Measurements from ENCODE around the gene ZNF462. TPM values are rescaled to one million over a fixed set of nuclear protein-coding genes. Genes with fewer than 3 reads are reported as not detected.
"Not testable (repeated sequence)": the region's sequence is repeated elsewhere in the genome, so short reads cannot be mapped to it uniquely, and the experiment has no call there.

ZNF462 gene
- total and polyA plus RNA-seq, 2 donors, result 2.0 to 6.6 TPM

DNA sequence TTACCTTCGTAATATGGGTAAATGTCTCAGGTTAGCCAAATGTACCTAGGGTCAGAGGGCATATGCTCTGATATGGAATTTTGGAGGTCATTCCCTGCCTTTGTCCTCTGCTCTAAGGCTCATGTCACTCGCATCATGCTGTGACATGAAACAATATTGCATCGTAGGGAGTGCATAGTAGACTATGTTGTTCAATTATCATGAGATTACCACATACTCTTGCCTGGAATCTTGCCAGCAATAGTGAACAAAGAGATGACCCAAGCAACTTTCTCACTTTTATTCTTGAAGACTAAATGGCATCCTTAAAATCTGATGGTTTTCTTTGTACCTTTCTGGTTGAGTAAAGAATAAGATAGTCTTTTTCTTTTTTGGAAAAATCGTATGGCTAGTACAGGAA, 27.6 kb downstream of the ZNF462 start:
- Histone ChIP-seq H3K4me1 (ENCODE audit: control insufficient read depth in 2 of 2, insufficient read depth in 2 of 2, low read length in 2 of 2) (no peaks in the 10 kb centered on the region), H3K27ac (ENCODE audit: low read depth in 1 of 2, low read length in 1 of 2) (no peak overlapping the region), H3K4me3 (ENCODE audit: low read length in 2 of 2) (no peak overlapping the region), H3K27me3 (ENCODE audit: control insufficient read depth in 2 of 2, insufficient read depth in 1 of 2, low read length in 1 of 2) (no peaks in the 10 kb centered on the region), H3K9me3 (ENCODE audit: control insufficient read depth in 2 of 2, insufficient read depth in 1 of 2, low read length in 1 of 2) (no peaks in the 10 kb centered on the region), H3K36me3 (ENCODE audit: control insufficient read depth in 2 of 2, insufficient read depth in 2 of 2, low read length in 1 of 2) (no peaks in the 10 kb centered on the region)
- no peak for DNase-seq (ENCODE audit: low read depth in 6 of 9, low spot score in 9 of 9)
- 96% methylated on average over 4 of the region's 4 CpGs for WGBS

DNA sequence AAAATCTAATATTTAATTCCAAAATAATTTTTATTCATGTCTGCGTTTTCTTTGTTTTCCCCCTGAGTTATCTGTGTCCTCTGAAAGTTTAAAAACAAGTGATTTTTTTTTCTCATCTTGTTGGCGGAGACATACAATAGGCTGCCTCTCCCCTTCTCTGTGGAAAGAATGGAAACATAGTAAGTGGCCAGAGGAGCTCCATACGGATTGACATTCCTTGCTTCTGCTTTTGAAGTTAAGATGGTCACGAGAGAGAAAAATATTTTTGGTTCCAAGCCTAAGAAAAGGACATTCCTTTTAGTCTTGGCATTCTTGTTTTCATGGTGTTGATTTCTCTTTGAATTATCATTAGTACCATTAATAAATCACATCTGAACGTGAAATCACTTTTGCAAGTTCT, 28.3 kb downstream of the ZNF462 start:
- Histone ChIP-seq H3K9me3 (ENCODE audit: control insufficient read depth in 2 of 2, insufficient read depth in 1 of 2, low read length in 1 of 2) (no peaks in the 10 kb centered on the region), H3K36me3 (ENCODE audit: control insufficient read depth in 2 of 2, insufficient read depth in 2 of 2, low read length in 1 of 2) (no peaks in the 10 kb centered on the region), H3K27me3 (ENCODE audit: control insufficient read depth in 2 of 2, insufficient read depth in 1 of 2, low read length in 1 of 2) (no peaks in the 10 kb centered on the region), H3K4me1 (ENCODE audit: control insufficient read depth in 2 of 2, insufficient read depth in 2 of 2, low read length in 2 of 2) (no peaks in the 10 kb centered on the region), H3K27ac (ENCODE audit: low read depth in 1 of 2, low read length in 1 of 2) (no peak overlapping the region), H3K4me3 (ENCODE audit: low read length in 2 of 2) (no peak overlapping the region)
- WGBS, result 93% methylated on average over 5 of the region's 5 CpGs
- DNase-seq (ENCODE audit: low read depth in 6 of 9, low spot score in 9 of 9), result no peak

DNA sequence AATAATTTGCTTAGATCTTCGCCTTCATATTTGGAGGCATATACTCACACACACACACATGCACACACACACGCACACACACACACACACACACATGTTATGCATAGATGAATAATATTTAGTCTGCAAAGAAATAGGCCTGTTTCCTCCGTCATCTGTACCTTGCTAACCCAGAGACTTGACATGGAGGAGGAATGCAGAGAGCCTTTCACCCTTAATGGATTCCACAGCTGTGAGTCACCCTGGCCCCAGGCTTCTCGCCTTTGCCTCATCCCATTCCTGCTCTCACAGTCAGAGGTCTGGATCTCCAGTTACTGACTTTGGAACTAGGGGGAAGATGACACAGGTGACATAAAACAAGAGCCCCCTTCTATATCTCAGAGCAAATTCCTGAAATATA, 29.7 kb downstream of the ZNF462 start:
- DNase-seq (ENCODE audit: low read depth in 6 of 9, low spot score in 9 of 9), result no peak
- H3K27me3 ChIP-seq (ENCODE audit: control insufficient read depth in 2 of 2, insufficient read depth in 1 of 2, low read length in 1 of 2), result no peaks in the 10 kb centered on the region
- H3K4me1 ChIP-seq (ENCODE audit: control insufficient read depth in 2 of 2, insufficient read depth in 2 of 2, low read length in 2 of 2), result no peaks in the 10 kb centered on the region
- no peaks in the 10 kb centered on the region for H3K36me3 ChIP-seq (ENCODE audit: control insufficient read depth in 2 of 2, insufficient read depth in 2 of 2, low read length in 1 of 2)
- 97% methylated on average over 4 of the region's 4 CpGs for WGBS
- H3K27ac ChIP-seq (ENCODE audit: low read depth in 1 of 2, low read length in 1 of 2), result no peak overlapping the region
- no peak overlapping the region for H3K4me3 ChIP-seq (ENCODE audit: low read length in 2 of 2)
- H3K9me3 ChIP-seq (ENCODE audit: control insufficient read depth in 2 of 2, insufficient read depth in 1 of 2, low read length in 1 of 2), result no peaks in the 10 kb centered on the region

DNA sequence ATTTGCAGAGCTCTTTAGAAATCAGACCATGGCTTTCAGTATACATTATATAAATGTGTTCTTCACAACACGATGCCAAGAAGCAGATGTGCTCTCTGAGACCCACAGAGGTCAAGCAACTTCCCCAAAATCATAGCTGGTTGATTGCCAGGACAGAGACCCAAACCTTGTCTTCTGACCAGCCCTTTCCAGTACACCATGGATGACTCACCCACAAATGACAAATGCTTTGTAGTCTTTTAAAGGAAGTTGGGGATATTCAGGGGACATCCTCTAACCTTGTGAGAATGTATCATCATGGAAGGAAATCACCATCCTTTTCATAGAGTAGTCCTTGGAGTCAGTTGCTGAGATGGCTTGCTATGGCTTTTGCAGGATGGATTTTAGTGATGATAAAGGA, 30.1 kb downstream of the ZNF462 start:
- Histone ChIP-seq H3K36me3 (ENCODE audit: control insufficient read depth in 2 of 2, insufficient read depth in 2 of 2, low read length in 1 of 2) (no peaks in the 10 kb centered on the region), H3K27me3 (ENCODE audit: control insufficient read depth in 2 of 2, insufficient read depth in 1 of 2, low read length in 1 of 2) (no peaks in the 10 kb centered on the region), H3K9me3 (ENCODE audit: control insufficient read depth in 2 of 2, insufficient read depth in 1 of 2, low read length in 1 of 2) (no peaks in the 10 kb centered on the region), H3K4me3 (ENCODE audit: low read length in 2 of 2) (no peak overlapping the region), H3K27ac (ENCODE audit: low read depth in 1 of 2, low read length in 1 of 2) (no peak overlapping the region), H3K4me1 (ENCODE audit: control insufficient read depth in 2 of 2, insufficient read depth in 2 of 2, low read length in 2 of 2) (no peaks in the 10 kb centered on the region)
- no peak for DNase-seq (ENCODE audit: low read depth in 6 of 9, low spot score in 9 of 9)
- 76% methylated on average over 1 of the region's 1 CpG for WGBS

DNA sequence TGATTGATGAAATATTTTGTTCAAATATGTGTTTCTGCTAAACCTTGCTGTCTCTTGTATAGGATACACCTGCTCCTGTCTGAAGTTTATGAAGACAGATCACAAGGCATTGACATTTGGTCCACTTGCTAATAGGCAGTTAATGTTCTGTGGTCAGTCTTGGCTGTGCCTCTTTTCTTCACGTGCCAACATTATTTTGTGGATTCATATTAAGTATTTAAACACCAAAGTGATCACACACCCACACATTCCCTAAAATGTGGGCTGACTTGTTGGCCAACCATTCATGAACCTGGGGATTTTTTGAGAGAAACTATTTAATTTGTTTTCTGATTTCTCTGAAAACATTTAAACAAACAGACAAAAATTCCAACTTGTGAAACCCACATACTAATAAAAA, 33.7 kb downstream of the ZNF462 start:
- no peaks in the 10 kb centered on the region for H3K4me1 ChIP-seq (ENCODE audit: control insufficient read depth in 2 of 2, insufficient read depth in 2 of 2, low read length in 2 of 2)
- H3K27me3 ChIP-seq (ENCODE audit: control insufficient read depth in 2 of 2, insufficient read depth in 1 of 2, low read length in 1 of 2), result no peaks in the 10 kb centered on the region
- WGBS, result 96% methylated on average over 1 of the region's 1 CpG
- H3K9me3 ChIP-seq (ENCODE audit: control insufficient read depth in 2 of 2, insufficient read depth in 1 of 2, low read length in 1 of 2), result no peaks in the 10 kb centered on the region
- H3K27ac ChIP-seq (ENCODE audit: low read depth in 1 of 2, low read length in 1 of 2), result no peak overlapping the region
- H3K36me3 ChIP-seq (ENCODE audit: control insufficient read depth in 2 of 2, insufficient read depth in 2 of 2, low read length in 1 of 2), result no peaks in the 10 kb centered on the region
- no peak for DNase-seq (ENCODE audit: low read depth in 6 of 9, low spot score in 9 of 9)
- H3K4me3 ChIP-seq (ENCODE audit: low read length in 2 of 2), result no peak overlapping the region

DNA sequence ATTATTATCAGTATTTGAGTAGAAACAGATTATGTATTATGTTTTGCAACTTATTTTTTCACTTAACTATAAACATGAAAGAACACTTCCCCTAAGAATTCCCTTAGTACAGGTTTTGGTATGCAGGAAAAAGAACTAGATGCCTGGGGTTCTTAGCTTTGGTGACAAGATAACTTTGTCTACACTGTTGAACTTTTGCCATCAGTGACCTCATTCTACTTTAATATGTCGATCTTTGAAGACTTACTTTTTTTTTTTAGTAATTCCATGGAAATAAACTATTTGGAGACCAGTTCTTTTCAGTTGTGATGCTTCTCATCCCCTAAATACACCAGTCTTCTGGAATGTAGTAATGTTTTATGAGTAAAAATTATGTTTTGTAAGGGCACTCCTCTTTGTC, 34.3 kb downstream of the ZNF462 start:
- DNase-seq (ENCODE audit: low read depth in 6 of 9, low spot score in 9 of 9), result no peak
- 93% methylated on average over 1 of the region's 1 CpG for WGBS
- Histone ChIP-seq H3K4me3 (ENCODE audit: low read length in 2 of 2) (no peak overlapping the region), H3K4me1 (ENCODE audit: control insufficient read depth in 2 of 2, insufficient read depth in 2 of 2, low read length in 2 of 2) (no peaks in the 10 kb centered on the region), H3K9me3 (ENCODE audit: control insufficient read depth in 2 of 2, insufficient read depth in 1 of 2, low read length in 1 of 2) (no peaks in the 10 kb centered on the region), H3K27ac (ENCODE audit: low read depth in 1 of 2, low read length in 1 of 2) (no peak overlapping the region), H3K27me3 (ENCODE audit: control insufficient read depth in 2 of 2, insufficient read depth in 1 of 2, low read length in 1 of 2) (no peaks in the 10 kb centered on the region), H3K36me3 (ENCODE audit: control insufficient read depth in 2 of 2, insufficient read depth in 2 of 2, low read length in 1 of 2) (no peaks in the 10 kb centered on the region)

DNA sequence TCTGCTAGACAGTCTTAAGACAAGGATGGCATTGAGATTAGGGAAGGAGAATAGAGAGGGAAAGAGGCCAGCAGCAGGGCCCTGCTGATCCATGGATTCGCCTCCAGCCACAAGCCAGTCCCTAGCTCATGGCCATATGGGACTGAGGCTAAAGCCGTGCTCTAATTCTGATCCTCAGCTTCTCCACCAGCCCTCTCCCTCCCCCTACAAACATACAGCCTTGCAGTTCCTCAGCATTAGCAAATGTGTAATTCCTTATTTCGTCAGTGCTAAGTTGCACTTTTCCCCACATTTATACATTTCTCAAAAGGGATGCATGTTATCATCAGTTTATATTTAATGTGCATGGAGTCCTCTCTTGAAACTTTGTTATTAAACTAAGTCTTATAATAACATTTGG, 34.8 kb downstream of the ZNF462 start:
- WGBS, result 95% methylated on average over 3 of the region's 3 CpGs
- Histone ChIP-seq H3K36me3 (ENCODE audit: control insufficient read depth in 2 of 2, insufficient read depth in 2 of 2, low read length in 1 of 2) (no peaks in the 10 kb centered on the region), H3K9me3 (ENCODE audit: control insufficient read depth in 2 of 2, insufficient read depth in 1 of 2, low read length in 1 of 2) (no peaks in the 10 kb centered on the region), H3K4me3 (ENCODE audit: low read length in 2 of 2) (no peak overlapping the region), H3K27ac (ENCODE audit: low read depth in 1 of 2, low read length in 1 of 2) (no peak overlapping the region), H3K27me3 (ENCODE audit: control insufficient read depth in 2 of 2, insufficient read depth in 1 of 2, low read length in 1 of 2) (no peaks in the 10 kb centered on the region), H3K4me1 (ENCODE audit: control insufficient read depth in 2 of 2, insufficient read depth in 2 of 2, low read length in 2 of 2) (no peaks in the 10 kb centered on the region)
- no peak for DNase-seq (ENCODE audit: low read depth in 6 of 9, low spot score in 9 of 9)

DNA sequence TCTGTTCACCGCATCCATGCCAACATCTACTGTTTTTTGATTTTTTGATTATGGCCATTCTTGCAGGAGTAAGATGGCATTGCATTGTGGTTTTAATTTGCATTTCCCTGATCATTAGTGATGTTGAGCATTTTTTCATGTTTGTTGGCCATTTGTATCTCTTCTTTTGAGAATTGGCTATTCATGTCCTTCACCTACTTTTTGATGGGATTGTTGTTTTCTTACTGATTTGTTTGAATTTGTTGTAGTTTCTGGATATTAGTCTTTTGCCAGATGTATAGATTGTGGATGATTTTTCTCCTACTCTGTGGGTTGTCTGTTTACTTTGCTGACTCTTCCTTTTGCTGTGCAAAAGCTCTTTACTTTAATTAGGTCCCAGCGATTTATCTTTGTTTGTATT, 37.6 kb downstream of the ZNF462 start:
- DNase-seq (ENCODE audit: low read depth in 6 of 9, low spot score in 9 of 9); H3K4me3 ChIP-seq (ENCODE audit: low read length in 2 of 2); H3K4me1 ChIP-seq (ENCODE audit: control insufficient read depth in 2 of 2, insufficient read depth in 2 of 2, low read length in 2 of 2); H3K36me3 ChIP-seq (ENCODE audit: control insufficient read depth in 2 of 2, insufficient read depth in 2 of 2, low read length in 1 of 2); H3K9me3 ChIP-seq (ENCODE audit: control insufficient read depth in 2 of 2, insufficient read depth in 1 of 2, low read length in 1 of 2); H3K27ac ChIP-seq (ENCODE audit: low read depth in 1 of 2, low read length in 1 of 2); H3K27me3 ChIP-seq (ENCODE audit: control insufficient read depth in 2 of 2, insufficient read depth in 1 of 2, low read length in 1 of 2): not testable (repeated sequence)
- WGBS, result 98% methylated on average over 2 of the region's 2 CpGs

DNA sequence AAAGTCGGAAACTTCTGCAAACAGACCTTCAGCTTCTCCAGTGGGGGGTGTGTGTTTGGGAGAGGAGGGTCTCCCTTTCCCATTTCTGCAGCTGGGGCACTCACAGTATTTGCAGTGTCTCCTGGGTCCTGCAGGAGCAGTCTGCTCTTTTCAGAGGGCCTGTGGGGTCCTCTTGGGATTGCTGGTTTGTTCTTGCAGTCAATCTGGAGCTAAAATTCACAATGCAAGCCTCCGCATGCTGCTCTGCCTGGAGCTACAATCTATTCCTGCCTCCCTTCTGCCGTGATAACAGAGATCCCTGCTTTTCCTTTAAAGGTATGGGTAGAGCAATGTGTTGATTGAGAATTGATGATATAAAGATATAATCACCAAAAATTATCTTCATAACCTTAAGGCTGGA, 43.2 kb downstream of the ZNF462 start:
- H3K27me3 ChIP-seq (ENCODE audit: control insufficient read depth in 2 of 2, insufficient read depth in 1 of 2, low read length in 1 of 2), result no peaks in the 10 kb centered on the region
- H3K9me3 ChIP-seq (ENCODE audit: control insufficient read depth in 2 of 2, insufficient read depth in 1 of 2, low read length in 1 of 2), result peaks cover 0 to 3% of the 10 kb centered on the region in 2 donors
- no peaks in the 10 kb centered on the region for H3K36me3 ChIP-seq (ENCODE audit: control insufficient read depth in 2 of 2, insufficient read depth in 2 of 2, low read length in 1 of 2)
- WGBS, result 96% methylated on average over 3 of the region's 3 CpGs
- no peak overlapping the region for H3K27ac ChIP-seq (ENCODE audit: low read depth in 1 of 2, low read length in 1 of 2)
- H3K4me3 ChIP-seq (ENCODE audit: low read length in 2 of 2), result no peak overlapping the region
- DNase-seq (ENCODE audit: low read depth in 6 of 9, low spot score in 9 of 9), result no peak
- no peaks in the 10 kb centered on the region for H3K4me1 ChIP-seq (ENCODE audit: control insufficient read depth in 2 of 2, insufficient read depth in 2 of 2, low read length in 2 of 2)

DNA sequence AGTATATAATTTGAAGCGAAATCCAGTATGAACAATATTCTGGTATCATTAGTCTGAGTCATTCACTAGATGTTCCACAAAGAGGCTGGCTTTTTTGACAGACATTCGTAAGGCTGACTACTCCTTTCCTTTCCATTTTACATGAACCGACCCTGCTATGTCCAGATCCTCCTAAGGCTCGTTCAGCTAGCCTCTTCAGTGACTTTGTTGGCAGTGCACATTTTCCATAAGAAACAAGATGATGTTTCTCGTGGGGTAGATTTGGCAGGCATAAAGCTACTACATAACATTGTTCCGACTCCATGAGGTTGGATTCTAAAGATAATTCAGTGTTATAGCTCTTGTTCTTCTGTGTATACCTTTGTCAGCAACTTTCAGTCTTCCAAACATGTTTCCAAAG, 49.0 kb downstream of the ZNF462 start:
- no peak for DNase-seq (ENCODE audit: low read depth in 6 of 9, low spot score in 9 of 9)
- no peak overlapping the region for H3K4me3 ChIP-seq (ENCODE audit: low read length in 2 of 2)
- WGBS, result 97% methylated on average over 6 of the region's 6 CpGs
- peaks cover 0 to 7% of the 10 kb centered on the region in 2 donors for H3K4me1 ChIP-seq (ENCODE audit: control insufficient read depth in 2 of 2, insufficient read depth in 2 of 2, low read length in 2 of 2)
- H3K27me3 ChIP-seq (ENCODE audit: control insufficient read depth in 2 of 2, insufficient read depth in 1 of 2, low read length in 1 of 2), result no peaks in the 10 kb centered on the region
- no peaks in the 10 kb centered on the region for H3K9me3 ChIP-seq (ENCODE audit: control insufficient read depth in 2 of 2, insufficient read depth in 1 of 2, low read length in 1 of 2)
- no peak overlapping the region for H3K27ac ChIP-seq (ENCODE audit: low read depth in 1 of 2, low read length in 1 of 2)
- H3K36me3 ChIP-seq (ENCODE audit: control insufficient read depth in 2 of 2, insufficient read depth in 2 of 2, low read length in 1 of 2), result no peaks in the 10 kb centered on the region

Data from thymus (tissue), 11 donors.